ENCODE measurements around the gene SNX20. TPM values are rescaled to one million over a fixed set of nuclear protein-coding genes. Genes with fewer than 3 reads are reported as not detected.

Gene SNX20
- total RNA-seq, 4 donors from 2014 or later: 0.17 to 4.0 (median 1.9) TPM

DNA sequence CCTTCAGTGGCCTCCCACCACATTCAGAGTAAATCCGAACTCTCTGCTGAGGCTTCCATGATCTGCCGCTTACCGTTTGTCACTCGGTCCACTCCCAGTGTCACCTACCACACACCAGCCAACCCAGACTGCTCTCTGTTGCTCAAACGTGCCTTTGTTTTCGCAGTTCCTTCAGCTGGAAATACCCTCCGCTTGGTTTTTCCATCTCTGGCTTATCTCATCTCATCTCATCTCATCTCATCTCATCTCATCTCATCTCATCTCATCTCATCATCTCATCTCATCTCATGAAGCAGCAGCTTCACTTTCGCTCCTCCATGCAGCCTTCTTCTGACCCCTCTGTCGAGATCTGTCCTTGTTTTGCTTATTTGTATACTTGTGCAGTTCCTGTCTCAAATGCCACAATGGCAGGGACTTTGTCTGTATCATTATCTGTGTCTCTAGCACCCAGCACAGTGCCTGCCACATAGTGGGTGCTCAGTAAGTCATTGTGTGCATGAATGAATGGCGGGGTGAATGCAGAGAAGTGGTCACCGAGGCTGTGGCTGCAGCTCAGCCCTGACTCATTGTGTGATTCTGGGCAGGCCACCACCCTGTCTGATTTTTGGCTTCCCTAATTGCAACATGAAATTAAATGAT lies 3.8 kb upstream of the SNX20 start:
- no peaks in the 10 kb centered on the region for H3K36me3 ChIP-seq
- intact Hi-C loops (cut with DNase I; ENCODE audit: low total_unique reads): no loop called here
- ATAC-seq (no peak), DNase-seq (no peak)
- TF ChIP-seq POLR2A (IDR thresholded peaks at IDR 0.05): no peak
- TF ChIP-seq, protein P1, sequence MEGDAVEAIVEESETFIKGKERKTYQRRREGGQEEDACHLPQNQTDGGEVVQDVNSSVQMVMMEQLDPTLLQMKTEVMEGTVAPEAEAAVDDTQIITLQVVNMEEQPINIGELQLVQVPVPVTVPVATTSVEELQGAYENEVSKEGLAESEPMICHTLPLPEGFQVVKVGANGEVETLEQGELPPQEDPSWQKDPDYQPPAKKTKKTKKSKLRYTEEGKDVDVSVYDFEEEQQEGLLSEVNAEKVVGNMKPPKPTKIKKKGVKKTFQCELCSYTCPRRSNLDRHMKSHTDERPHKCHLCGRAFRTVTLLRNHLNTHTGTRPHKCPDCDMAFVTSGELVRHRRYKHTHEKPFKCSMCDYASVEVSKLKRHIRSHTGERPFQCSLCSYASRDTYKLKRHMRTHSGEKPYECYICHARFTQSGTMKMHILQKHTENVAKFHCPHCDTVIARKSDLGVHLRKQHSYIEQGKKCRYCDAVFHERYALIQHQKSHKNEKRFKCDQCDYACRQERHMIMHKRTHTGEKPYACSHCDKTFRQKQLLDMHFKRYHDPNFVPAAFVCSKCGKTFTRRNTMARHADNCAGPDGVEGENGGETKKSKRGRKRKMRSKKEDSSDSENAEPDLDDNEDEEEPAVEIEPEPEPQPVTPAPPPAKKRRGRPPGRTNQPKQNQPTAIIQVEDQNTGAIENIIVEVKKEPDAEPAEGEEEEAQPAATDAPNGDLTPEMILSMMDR (IDR thresholded peaks at IDR 0.05 in 4 of 5, conservative IDR thresholded peaks at IDR 0.05 in 1 of 5): no peak
- no peak overlapping the region for H3K27ac ChIP-seq
- no peaks in the 10 kb centered on the region for H3K9me3 ChIP-seq
- no peaks in the 10 kb centered on the region for H3K4me1 ChIP-seq
- in situ Hi-C loops (cut with MboI; ENCODE audit: low sequenced_read_pairs in 4 of 4): no loop called here
- no peak overlapping the region for H3K4me3 ChIP-seq
- no peaks in the 10 kb centered on the region for H3K27me3 ChIP-seq

DNA sequence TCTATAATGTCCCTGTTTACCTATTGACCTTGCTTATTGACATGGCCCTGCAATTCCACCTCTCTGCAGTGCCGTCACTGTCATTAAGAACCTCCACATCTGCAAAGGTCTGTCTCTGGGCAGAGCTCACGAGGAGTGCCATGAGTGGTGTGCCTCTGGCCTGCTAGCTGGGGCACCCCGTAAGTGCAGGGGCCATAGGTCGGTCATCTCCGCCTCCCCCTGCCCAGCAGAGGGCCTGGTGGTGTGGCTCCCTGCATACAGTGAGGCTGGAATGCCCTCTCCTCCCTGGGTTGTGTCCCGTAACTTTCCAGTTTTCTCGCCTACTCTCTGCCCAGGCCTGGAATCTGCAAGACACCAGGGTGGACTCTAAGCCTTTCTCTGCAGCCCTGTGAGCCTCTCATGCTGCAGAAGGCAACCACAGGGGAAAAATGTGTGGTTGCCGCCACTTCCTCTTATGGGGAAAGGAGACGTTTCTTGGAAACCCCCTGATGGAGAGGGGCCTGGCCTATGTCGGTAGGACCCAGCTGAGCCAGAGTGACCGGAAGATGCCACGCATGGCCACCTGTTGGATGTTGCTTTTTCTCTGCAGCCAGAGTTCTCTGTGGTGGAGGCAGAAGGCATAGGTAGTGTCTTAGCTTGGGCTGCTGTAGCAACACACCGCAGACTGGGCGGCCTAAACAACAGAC lies 2.7 kb upstream of the SNX20 start:
- intact Hi-C loops (cut with DNase I; ENCODE audit: low total_unique reads): no loop called here
- no peaks in the 10 kb centered on the region for H3K27me3 ChIP-seq
- DNase-seq (no peak), ATAC-seq (no peak)
- H3K4me1 ChIP-seq: no peaks in the 10 kb centered on the region
- H3K27ac ChIP-seq: no peak overlapping the region
- H3K36me3 ChIP-seq: no peaks in the 10 kb centered on the region
- no peaks in the 10 kb centered on the region for H3K9me3 ChIP-seq
- in situ Hi-C loops (cut with MboI; ENCODE audit: low sequenced_read_pairs in 4 of 4): no loop called here
- no peak overlapping the region for H3K4me3 ChIP-seq
- TF ChIP-seq POLR2A (IDR thresholded peaks at IDR 0.05): no peak
- TF ChIP-seq, protein P1 (IDR thresholded peaks at IDR 0.05 in 4 of 5, conservative IDR thresholded peaks at IDR 0.05 in 1 of 5): no peak

DNA sequence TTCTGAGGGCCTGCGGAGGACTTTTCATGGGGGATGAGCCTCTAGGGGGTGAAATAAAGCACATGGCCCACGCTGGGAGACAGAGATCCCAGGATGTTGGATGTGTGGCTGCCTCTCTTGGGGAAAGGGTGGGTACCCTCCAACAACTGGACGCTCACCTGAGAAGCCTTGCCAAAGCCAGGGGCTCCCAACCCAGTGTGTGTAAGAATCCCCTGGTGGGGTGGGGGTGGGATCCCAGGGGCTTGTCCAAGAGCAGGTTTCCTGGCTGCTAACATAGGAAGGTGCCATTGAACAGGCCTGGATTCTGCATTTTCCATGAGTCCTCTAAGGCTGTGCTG lies 587 bp downstream of the SNX20 start:
- peak overlapping the region in 1 of 4 donors; percentile 21 for H3K27ac ChIP-seq
- H3K4me1 ChIP-seq: no peaks in the 10 kb centered on the region
- H3K36me3 ChIP-seq: no peaks in the 10 kb centered on the region
- no peak for DNase-seq
- intact Hi-C loops (cut with DNase I; ENCODE audit: low total_unique reads): no loop called here
- in situ Hi-C loops (cut with MboI; ENCODE audit: low sequenced_read_pairs in 4 of 4): no loop called here
- no peak for ATAC-seq
- no peak for TF ChIP-seq POLR2A (IDR thresholded peaks at IDR 0.05)
- TF ChIP-seq, protein P1 (IDR thresholded peaks at IDR 0.05 in 4 of 5, conservative IDR thresholded peaks at IDR 0.05 in 1 of 5): no peak
- no peaks in the 10 kb centered on the region for H3K27me3 ChIP-seq
- no peaks in the 10 kb centered on the region for H3K9me3 ChIP-seq
- H3K4me3 ChIP-seq: peak overlapping the region in 1 of 4 donors; percentile 14

DNA sequence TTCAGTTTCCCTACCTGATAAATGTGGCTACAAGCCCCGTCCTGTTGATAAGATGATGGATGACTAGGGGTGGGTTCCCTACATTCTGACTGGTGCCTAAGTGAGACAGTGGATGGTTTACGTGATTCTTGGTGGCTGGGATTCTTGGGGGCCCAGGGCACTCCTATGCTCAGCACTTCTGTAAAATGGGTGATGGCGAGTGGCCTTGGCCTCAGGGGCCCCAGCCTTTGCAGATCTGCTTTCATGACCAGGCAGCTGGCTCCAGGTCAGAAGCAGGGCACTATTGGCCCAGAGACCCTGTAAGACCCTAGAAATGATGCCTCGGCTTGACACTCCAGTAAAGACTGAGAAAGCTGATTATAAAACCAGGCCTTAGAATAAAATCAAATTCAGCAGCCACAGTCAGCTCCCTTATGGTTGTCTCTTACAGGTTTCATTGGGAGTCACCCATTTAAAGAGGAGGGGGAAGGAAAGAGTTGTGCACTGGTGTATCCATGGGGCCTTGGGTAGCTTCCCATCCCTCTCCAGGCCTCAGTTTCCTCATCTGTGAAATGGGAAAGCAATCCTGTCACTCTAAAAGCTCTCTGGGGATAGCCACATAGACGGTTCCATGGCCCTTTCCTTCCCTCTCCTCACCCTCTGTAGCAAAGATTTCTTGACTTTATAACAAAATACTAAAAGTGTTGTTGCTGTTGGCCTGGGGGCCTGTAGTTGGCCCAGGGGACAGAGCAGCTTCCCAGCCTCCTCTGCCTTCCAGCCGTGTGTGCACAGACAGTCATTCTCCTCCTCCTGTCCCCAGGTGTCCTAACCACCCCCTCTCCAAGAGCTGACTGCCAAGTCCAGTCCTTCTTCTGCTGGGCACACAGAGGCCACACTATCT lies 1.2 kb downstream of the SNX20 start:
- in situ Hi-C loops (cut with MboI; ENCODE audit: low sequenced_read_pairs in 4 of 4): no loop called here
- Histone ChIP-seq H3K27ac (no peak overlapping the region), H3K4me3 (no peak overlapping the region), H3K4me1 (no peaks in the 10 kb centered on the region), H3K9me3 (no peaks in the 10 kb centered on the region), H3K27me3 (no peaks in the 10 kb centered on the region), H3K36me3 (no peaks in the 10 kb centered on the region)
- ATAC-seq: no peak
- DNase-seq: no peak
- no peak for TF ChIP-seq POLR2A (IDR thresholded peaks at IDR 0.05)
- TF ChIP-seq, protein P1 (IDR thresholded peaks at IDR 0.05 in 4 of 5, conservative IDR thresholded peaks at IDR 0.05 in 1 of 5): no peak
- intact Hi-C loops (cut with DNase I; ENCODE audit: low total_unique reads): no loop called here

All from gastrocnemius medialis (tissue), 4 donors.